Measurements from ENCODE around the gene CEACAM6. TPM values are rescaled to one million over a fixed set of nuclear protein-coding genes. Genes with fewer than 3 reads are reported as not detected.

Gene CEACAM6
- total and polyA plus RNA-seq, 9 of the 15 experiments (the other 6 are each of a cell fraction or from before 2014, with no cell fraction given): 0.24 TPM; not detected in 8

GRCh38 chr19:41785653-41786052 is 30.3 kb downstream of the CEACAM6 start:
- 0% methylated on average over 10 of the region's 10 CpGs for WGBS (ENCODE audit: insufficient coverage, low coverage, missing lambda C conversion rate)
- H3K27ac ChIP-seq (ENCODE audit: extremely low read depth, low read depth, low read length): no peak overlapping the region
- ChIA-PET POLR2A (no interaction called here), CTCF (ENCODE audit: low intra/inter-chr PET ratio) (interaction anchor here (0.6 to 1.5 kb wide), 4 partner anchors 32 to 333 kb away, joined by 3 to 8 read pairs (median 6); no protein-coding TSS in a partner anchor)
- no peak overlapping the region for H3K4me2 ChIP-seq (ENCODE audit: insufficient read depth, low read length)
- H3K79me2 ChIP-seq (ENCODE audit: control insufficient read depth, insufficient read depth, low read length): no peaks in the 10 kb centered on the region
- H3K27me3 ChIP-seq (ENCODE audit: control insufficient read depth in 2 of 2, insufficient read depth in 2 of 2, low read length in 2 of 2): peaks cover 12 to 18% of the 10 kb centered on the region in 2 experiments
- H3K4me1 ChIP-seq (replicated peaks in 1 of 2; ENCODE audit: control insufficient read depth in 2 of 2, insufficient read depth in 2 of 2, low read length in 2 of 2): no peaks in the 10 kb centered on the region
- H2AFZ ChIP-seq (ENCODE audit: low read depth, low read length): no peak overlapping the region
- no peaks in the 10 kb centered on the region for H3K9me1 ChIP-seq (ENCODE audit: control insufficient read depth, insufficient read depth, low read length)
- ATAC-seq (peak; percentile 96), DNase-seq (ENCODE audit: extremely low read depth in 1 of 4, low spot score in 3 of 4) (peak; percentile 83 to 85 (median 84)), FAIRE-seq (peak; percentile 97)
- H3K4me3 ChIP-seq: no peak overlapping the region
- intact Hi-C loops (cut with micrococcal nuclease): loop anchor here (1.0 kb wide), 1 partner anchor 32 kb away; no protein-coding TSS in a partner anchor
- H3K9ac ChIP-seq (ENCODE audit: insufficient read depth in 1 of 2, low read depth in 2 of 2, low read length in 2 of 2): no peak overlapping the region
- H4K20me1 ChIP-seq (replicated peaks; ENCODE audit: control insufficient read depth, insufficient read depth, low read length): 0 out of 2 replicates have a peak, but pooled peaks cover 4% of the 10 kb centered on the region
- no TSS peak for BruUV-seq (replicated peaks)
- in situ Hi-C loops (cut with MboI): no loop called here
- no peaks in the 10 kb centered on the region for H3K36me3 ChIP-seq (ENCODE audit: control insufficient read depth, insufficient read depth, low read length)
- no peaks in the 10 kb centered on the region for H3K9me3 ChIP-seq (replicated peaks; ENCODE audit: control insufficient read depth, insufficient read depth, low read depth, low read length)
- TF ChIP-seq CREM (IDR thresholded peaks at IDR 0.05; ENCODE audit: low read depth): 0 out of 2 replicates have a peak, but pooled peaks have one; percentile 29
- no peak for TF ChIP-seq UBTF (IDR thresholded peaks at IDR 0.05; ENCODE audit: borderline replicate concordance in 1 of 2, low read depth in 2 of 2, low read length in 2 of 2)
- peak; percentile 36; the same call in 1 of the 2 replicates for TF ChIP-seq SMC3 (conservative IDR thresholded peaks at IDR 0.05; ENCODE audit: insufficient read depth, low read depth, low read length)
- peak; percentile 41; the same call in 1 of the 2 replicates for TF ChIP-seq REST (IDR thresholded peaks at IDR 0.05; ENCODE audit: borderline replicate concordance)
- TF ChIP-seq REST (CRISPR knock-in tag; IDR thresholded peaks at IDR 0.05; ENCODE audit: low read depth): no peak
- no peak for TF ChIP-seq MTA3 (IDR thresholded peaks at IDR 0.05; ENCODE audit: borderline replicate concordance)
- 0 out of 2 replicates have a peak, but pooled peaks have one; percentile 41 for TF ChIP-seq ZEB2 (IDR thresholded peaks at IDR 0.05)
- TF ChIP-seq CTCF (IDR thresholded peaks at IDR 0.05 in 2 of 3, conservative IDR thresholded peaks at IDR 0.05 in 1 of 3; ENCODE audit: insufficient read depth in 2 of 3, low read depth in 1 of 3, low read length in 3 of 3): peak; percentile 85 to 87 (median 85)
- no peak for TF ChIP-seq HLTF (IDR thresholded peaks at IDR 0.05)
